HepG2 (cell line): ENCODE measurements around the gene RASL12. TPM values are rescaled to one million over a fixed set of nuclear protein-coding genes. Genes with fewer than 3 reads are reported as not detected.

ENCODE experiments used
- ATF7 ChIP-seq, 2 experiments: fragments of 450-650 bp in 1 of 2; sonication (generic) in 1 of 2; formaldehyde crosslinking in 1 of 2; IDR thresholded peaks; 2 replicates each; pipeline versions ENCODE4 v1.4.0 to v1.6.1; 2016 to 2020; ENCODE audit warnings: antibody characterized with exemption in 1 of 2, mild to moderate bottlenecking in 1 of 2, missing genetic modification reagents in 1 of 2
- CBX2 ChIP-seq, 2 experiments: fragments of 200-600 bp in 1 of 2; sonication (generic); formaldehyde crosslinking in 1 of 2; IDR thresholded peaks; 2 replicates each; pipeline versions ENCODE4 v1.7.0 to v1.8.1; 2018 to 2022; ENCODE audit warnings: low read depth in 2 of 2, low read length in 1 of 2, mild to moderate bottlenecking in 1 of 2, missing genetic modification reagents in 1 of 2
- DNMT1 ChIP-seq: sonication (generic); formaldehyde crosslinking; IDR thresholded peaks from 2 replicates; pipeline ENCODE4 v1.5.1; 2020; ENCODE audit warnings: mild to moderate bottlenecking, missing genetic modification reagents
- DNMT3B ChIP-seq: conservative IDR thresholded peaks from 2 replicates; pipeline ENCODE4 v1.6.1; 2016; ENCODE audit warnings: missing biosample characterization, control low read depth
- GZF1 ChIP-seq: sonication (generic); formaldehyde crosslinking; IDR thresholded peaks from 2 replicates; pipeline ENCODE4 v1.5.1; 2020; ENCODE audit warnings: mild to moderate bottlenecking, missing genetic modification reagents
- KDM3A ChIP-seq: IDR thresholded peaks from 2 replicates; pipeline ENCODE4 v1.6.1; 2018; ENCODE audit warnings: low read depth, missing compliant biosample characterization
- MEIS1 ChIP-seq: sonication (generic); formaldehyde crosslinking; IDR thresholded peaks from 2 replicates; pipeline ENCODE4 v1.9.0; 2021; ENCODE audit warnings: mild to moderate bottlenecking, missing genetic modification reagents, moderate library complexity, borderline replicate concordance
- RAD21 ChIP-seq: fragments of 450-650 bp; formaldehyde crosslinking; IDR thresholded peaks from 2 replicates; pipeline ENCODE4 v1.5.0; 2020; ENCODE audit warnings: mild to moderate bottlenecking
- RFX1 ChIP-seq: fragments of 450-650 bp; IDR thresholded peaks from 2 replicates; pipeline ENCODE4 v1.6.1; 2017
- SMARCC2 ChIP-seq: fragments of 450-650 bp; IDR thresholded peaks from 2 replicates; pipeline ENCODE4 v1.6.1; 2017; ENCODE audit warnings: antibody characterized with exemption, mild to moderate bottlenecking
- TOE1 ChIP-seq: sonication (generic); formaldehyde crosslinking; IDR thresholded peaks from 2 replicates; pipeline ENCODE4 v1.4.0; 2020; ENCODE audit warnings: mild to moderate bottlenecking, missing genetic modification reagents
- ZBTB20 ChIP-seq: sonication (generic); formaldehyde crosslinking; IDR thresholded peaks from 2 replicates; pipeline ENCODE4 v1.8.1; 2023; ENCODE audit warnings: missing genetic modification reagents, low read depth, mild to moderate bottlenecking, borderline replicate concordance
- ZBTB7B ChIP-seq: sonication (generic); formaldehyde crosslinking; IDR thresholded peaks from 2 replicates; pipeline ENCODE4 v1.4.0; 2020; ENCODE audit warnings: missing genetic modification reagents
- ZBTB8A ChIP-seq: sonication (generic); formaldehyde crosslinking; IDR thresholded peaks from 2 replicates; pipeline ENCODE4 v1.4.0; 2020; ENCODE audit warnings: mild to moderate bottlenecking, low read depth, missing genetic modification reagents, borderline replicate concordance
- ZFP36 ChIP-seq: fragments of 150-350 bp; IDR thresholded peaks from 2 replicates; pipeline ENCODE4 v1.6.1; 2018; ENCODE audit warnings: borderline replicate concordance, low read length, low read depth; ENCODE audit not compliant: partially characterized antibody
- ZFYVE20 ChIP-seq: sonication (generic); formaldehyde crosslinking; IDR thresholded peaks from 2 replicates; pipeline ENCODE4 v1.8.0; 2023; ENCODE audit warnings: low read depth, mild to moderate bottlenecking, moderate library complexity, missing genetic modification reagents, borderline replicate concordance
- ZNF10 ChIP-seq: sonication (generic); formaldehyde crosslinking; IDR thresholded peaks from 2 replicates; pipeline ENCODE4 v1.4.0; 2020; ENCODE audit warnings: mild to moderate bottlenecking, low read depth, missing genetic modification reagents, borderline replicate concordance
- ZNF496 ChIP-seq: sonication (generic); formaldehyde crosslinking; IDR thresholded peaks from 2 replicates; pipeline ENCODE4 v1.8.1; 2023; ENCODE audit warnings: mild to moderate bottlenecking, moderate library complexity, missing genetic modification reagents; ENCODE audit not compliant: insufficient replicate concordance
- ZNF589 ChIP-seq: sonication (generic); formaldehyde crosslinking; conservative IDR thresholded peaks from 2 replicates; pipeline ENCODE4 v1.8.0; 2022; ENCODE audit warnings: mild to moderate bottlenecking, moderate library complexity, missing genetic modification reagents
- ZNF605 ChIP-seq: sonication (generic); formaldehyde crosslinking; IDR thresholded peaks from 2 replicates; pipeline ENCODE4 v1.8.0; 2022; ENCODE audit warnings: mild to moderate bottlenecking, missing genetic modification reagents
- ZNF768 ChIP-seq: sonication (generic); formaldehyde crosslinking; IDR thresholded peaks from 2 replicates; pipeline ENCODE4 v1.4.0; 2020; ENCODE audit warnings: missing genetic modification reagents
- ZNF781 ChIP-seq: sonication (generic); formaldehyde crosslinking; IDR thresholded peaks from 2 replicates; pipeline ENCODE4 v1.5.1; 2020; ENCODE audit warnings: borderline replicate concordance, mild to moderate bottlenecking, missing genetic modification reagents; ENCODE audit errors: not compliant biosample characterization
- polyA plus RNA-seq, 8 experiments: library from polyadenylated mRNA; depleted of rRNA in 3 of 8; stranded (reverse) in 7 of 8; unstranded in 1 of 8; fragments of >200 nt; fragmentation: Illumina TruSeq in 4 of 8; extraction: Trizol in 4 of 8; gene quantifications; 2 replicates each; pipeline versions ENCODE4 v1.2.1 to v1.2.3, GENCODE V29; 2011 to 2016; ENCODE audit warnings: low read depth in 4 of 8, missing spikeins in 1 of 8, mixed read lengths in 1 of 8; ENCODE audit not compliant: insufficient read depth in 1 of 8
- total RNA-seq, 5 experiments: library from RNA; depleted of rRNA; stranded (reverse); fragments of >200 nt; fragmentation: Illumina TruSeq; extraction: Trizol; gene quantifications; 2 replicates each; pipeline ENCODE4 v1.2.3, GENCODE V29; 2016; ENCODE audit warnings: low read depth in 1 of 5
- TF ChIP-seq, protein P1 (sequence below): sonication (generic); formaldehyde crosslinking; conservative IDR thresholded peaks from 2 replicates; pipeline ENCODE4 v1.4.0; 2020; ENCODE audit warnings: missing genetic modification reagents
- TF ChIP-seq, protein P2 (sequence below): sonication (generic); formaldehyde crosslinking; IDR thresholded peaks from 2 replicates; pipeline ENCODE4 v1.4.0; 2020; ENCODE audit warnings: missing genetic modification reagents

Gene RASL12
- total and polyA plus RNA-seq, 2 of the 13 experiments (the other 11 are each of a cell fraction or from before 2014, with no cell fraction given) = 0.16 to 0.55 TPM

DNA sequence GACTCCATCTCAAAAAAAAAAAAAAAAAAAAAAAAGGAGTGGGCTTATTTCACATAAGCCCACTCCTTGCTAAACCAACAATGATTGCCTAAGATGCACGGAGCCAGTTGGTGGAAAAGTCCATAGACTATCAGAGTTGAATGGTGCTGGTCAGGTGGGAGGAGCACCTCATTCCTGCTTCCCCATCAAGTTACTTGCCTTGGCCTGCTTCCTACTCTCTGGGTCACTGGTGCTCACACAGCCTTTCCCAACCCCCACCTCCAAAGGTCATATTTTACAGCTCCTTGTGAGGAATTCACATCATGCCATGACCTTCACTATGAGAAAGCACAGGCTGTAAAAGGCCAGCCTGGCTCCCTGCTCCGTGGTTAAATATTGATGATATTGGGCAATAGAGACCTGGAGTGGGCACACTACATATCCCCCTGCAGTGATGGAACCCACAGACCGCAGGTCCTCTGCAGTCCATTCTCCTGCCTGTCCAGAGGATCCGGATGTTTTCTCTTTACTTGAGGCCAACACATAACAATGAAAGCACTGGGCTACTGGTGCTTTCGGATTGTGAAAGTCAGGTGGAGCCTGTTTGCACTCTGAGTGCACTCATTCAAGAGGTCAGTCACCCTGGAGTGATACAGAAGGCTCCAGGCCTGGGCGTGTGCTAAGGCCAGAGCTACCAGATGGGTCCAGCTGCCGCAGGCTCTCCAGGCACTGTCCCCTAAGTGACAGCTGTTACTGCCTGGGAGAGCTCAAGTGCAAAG lies 22.9 kb downstream of the RASL12 start, which contains the start of gene SLC51B (continued):
- TF ChIP-seq, protein P1, sequence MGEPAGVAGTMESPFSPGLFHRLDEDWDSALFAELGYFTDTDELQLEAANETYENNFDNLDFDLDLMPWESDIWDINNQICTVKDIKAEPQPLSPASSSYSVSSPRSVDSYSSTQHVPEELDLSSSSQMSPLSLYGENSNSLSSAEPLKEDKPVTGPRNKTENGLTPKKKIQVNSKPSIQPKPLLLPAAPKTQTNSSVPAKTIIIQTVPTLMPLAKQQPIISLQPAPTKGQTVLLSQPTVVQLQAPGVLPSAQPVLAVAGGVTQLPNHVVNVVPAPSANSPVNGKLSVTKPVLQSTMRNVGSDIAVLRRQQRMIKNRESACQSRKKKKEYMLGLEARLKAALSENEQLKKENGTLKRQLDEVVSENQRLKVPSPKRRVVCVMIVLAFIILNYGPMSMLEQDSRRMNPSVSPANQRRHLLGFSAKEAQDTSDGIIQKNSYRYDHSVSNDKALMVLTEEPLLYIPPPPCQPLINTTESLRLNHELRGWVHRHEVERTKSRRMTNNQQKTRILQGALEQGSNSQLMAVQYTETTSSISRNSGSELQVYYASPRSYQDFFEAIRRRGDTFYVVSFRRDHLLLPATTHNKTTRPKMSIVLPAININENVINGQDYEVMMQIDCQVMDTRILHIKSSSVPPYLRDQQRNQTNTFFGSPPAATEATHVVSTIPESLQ = no peak
- peak; percentile 73 for TF ChIP-seq ZNF605
- TF ChIP-seq ZBTB8A (CRISPR knock-in tag) = no peak
- no peak for TF ChIP-seq CBX2 (IDR thresholded peaks at IDR 0.05; ENCODE audit: low read depth, low read length)
- no peak for TF ChIP-seq CBX2 (CRISPR knock-in tag; IDR thresholded peaks at IDR 0.05; ENCODE audit: low read depth)
- 0 out of 2 replicates have a peak, but pooled peaks have one; percentile 76 for TF ChIP-seq ZBTB20
- TF ChIP-seq ZFP36 = no peak
- TF ChIP-seq RAD21 (CRISPR knock-in tag) = no peak
- TF ChIP-seq ATF7 (IDR thresholded peaks at IDR 0.05) = no peak
- no peak; the same call in 1 of the 2 replicates for TF ChIP-seq ATF7 (CRISPR knock-in tag; IDR thresholded peaks at IDR 0.05)
- TF ChIP-seq ZNF781 (CRISPR knock-in tag) = peak; percentile 72
- TF ChIP-seq ZNF10 (CRISPR knock-in tag) = no peak
- TF ChIP-seq ZNF589 = peak; percentile 48; the same call in 1 of the 2 replicates
- no peak for TF ChIP-seq SMARCC2
- TF ChIP-seq KDM3A (CRISPR knock-in tag) = peak; percentile 77; the same call in 1 of the 2 replicates
- no peak for TF ChIP-seq RFX1
- peak; percentile 50; the same call in 1 of the 2 replicates for TF ChIP-seq MEIS1 (CRISPR knock-in tag)
- TF ChIP-seq ZFYVE20 (CRISPR knock-in tag) = no peak
- no peak for TF ChIP-seq ZNF496 (CRISPR knock-in tag)
- no peak for TF ChIP-seq GZF1 (CRISPR knock-in tag)
- TF ChIP-seq, protein P2, sequence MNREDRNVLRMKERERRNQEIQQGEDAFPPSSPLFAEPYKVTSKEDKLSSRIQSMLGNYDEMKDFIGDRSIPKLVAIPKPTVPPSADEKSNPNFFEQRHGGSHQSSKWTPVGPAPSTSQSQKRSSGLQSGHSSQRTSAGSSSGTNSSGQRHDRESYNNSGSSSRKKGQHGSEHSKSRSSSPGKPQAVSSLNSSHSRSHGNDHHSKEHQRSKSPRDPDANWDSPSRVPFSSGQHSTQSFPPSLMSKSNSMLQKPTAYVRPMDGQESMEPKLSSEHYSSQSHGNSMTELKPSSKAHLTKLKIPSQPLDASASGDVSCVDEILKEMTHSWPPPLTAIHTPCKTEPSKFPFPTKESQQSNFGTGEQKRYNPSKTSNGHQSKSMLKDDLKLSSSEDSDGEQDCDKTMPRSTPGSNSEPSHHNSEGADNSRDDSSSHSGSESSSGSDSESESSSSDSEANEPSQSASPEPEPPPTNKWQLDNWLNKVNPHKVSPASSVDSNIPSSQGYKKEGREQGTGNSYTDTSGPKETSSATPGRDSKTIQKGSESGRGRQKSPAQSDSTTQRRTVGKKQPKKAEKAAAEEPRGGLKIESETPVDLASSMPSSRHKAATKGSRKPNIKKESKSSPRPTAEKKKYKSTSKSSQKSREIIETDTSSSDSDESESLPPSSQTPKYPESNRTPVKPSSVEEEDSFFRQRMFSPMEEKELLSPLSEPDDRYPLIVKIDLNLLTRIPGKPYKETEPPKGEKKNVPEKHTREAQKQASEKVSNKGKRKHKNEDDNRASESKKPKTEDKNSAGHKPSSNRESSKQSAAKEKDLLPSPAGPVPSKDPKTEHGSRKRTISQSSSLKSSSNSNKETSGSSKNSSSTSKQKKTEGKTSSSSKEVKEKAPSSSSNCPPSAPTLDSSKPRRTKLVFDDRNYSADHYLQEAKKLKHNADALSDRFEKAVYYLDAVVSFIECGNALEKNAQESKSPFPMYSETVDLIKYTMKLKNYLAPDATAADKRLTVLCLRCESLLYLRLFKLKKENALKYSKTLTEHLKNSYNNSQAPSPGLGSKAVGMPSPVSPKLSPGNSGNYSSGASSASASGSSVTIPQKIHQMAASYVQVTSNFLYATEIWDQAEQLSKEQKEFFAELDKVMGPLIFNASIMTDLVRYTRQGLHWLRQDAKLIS (CRISPR knock-in tag) = peak; percentile 61; the same call in 1 of the 2 replicates
- peak; percentile 91; the same call in 1 of the 2 replicates for TF ChIP-seq ZBTB7B (CRISPR knock-in tag)
- TF ChIP-seq DNMT1 (CRISPR knock-in tag) = no peak
- no peak for TF ChIP-seq ZNF768
- TF ChIP-seq TOE1 (CRISPR knock-in tag) = no peak
- no peak for TF ChIP-seq DNMT3B (CRISPR knock-in tag)
